DND-41 (cell line): ENCODE measurements around the gene SLC25A39.

Source experiments
- EZH2 ChIP-seq: IDR thresholded peaks from 3 replicates; pipeline ENCODE4 v1.6.1; 2012; ENCODE audit warnings: borderline replicate concordance, low read depth, mild to moderate bottlenecking, moderate library complexity, low read length, inconsistent platforms; ENCODE audit not compliant: severe bottlenecking
- TF ChIP-seq, protein P1 (sequence below): IDR thresholded peaks from 2 replicates; pipeline ENCODE4 v1.5.1; 2012; ENCODE audit warnings: borderline replicate concordance, low read length, moderate library complexity, mild to moderate bottlenecking; ENCODE audit not compliant: poor library complexity, severe bottlenecking; ENCODE audit errors: extremely low read depth

DNA sequence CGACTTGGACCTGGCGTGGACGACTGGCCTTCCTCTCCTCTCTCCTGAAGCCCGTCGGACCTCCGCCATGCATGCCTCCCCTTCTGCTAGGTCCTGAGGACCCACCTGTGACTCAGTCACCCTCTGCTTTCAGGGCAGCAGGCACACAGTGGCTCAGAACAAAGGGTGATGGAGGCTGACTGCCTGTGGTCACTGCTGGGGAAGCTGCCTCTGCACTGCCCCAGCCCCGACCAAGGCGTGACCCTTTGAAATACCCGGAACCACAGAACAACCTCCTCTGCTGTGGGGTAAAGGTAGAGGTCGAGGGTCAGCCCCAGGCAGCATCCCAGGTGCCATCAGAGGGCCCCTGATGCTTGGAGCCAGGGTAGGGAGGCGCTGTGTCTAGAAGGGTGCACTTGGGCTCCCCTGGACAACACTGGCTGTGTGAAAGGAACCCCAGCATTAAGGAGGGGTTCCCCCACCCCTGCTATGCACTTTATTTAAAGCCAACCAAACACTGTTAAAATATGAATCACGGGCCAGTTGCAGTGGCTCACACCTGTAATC is 44.2 kb downstream of the SLC25A39 start:
- TF ChIP-seq, protein P1, sequence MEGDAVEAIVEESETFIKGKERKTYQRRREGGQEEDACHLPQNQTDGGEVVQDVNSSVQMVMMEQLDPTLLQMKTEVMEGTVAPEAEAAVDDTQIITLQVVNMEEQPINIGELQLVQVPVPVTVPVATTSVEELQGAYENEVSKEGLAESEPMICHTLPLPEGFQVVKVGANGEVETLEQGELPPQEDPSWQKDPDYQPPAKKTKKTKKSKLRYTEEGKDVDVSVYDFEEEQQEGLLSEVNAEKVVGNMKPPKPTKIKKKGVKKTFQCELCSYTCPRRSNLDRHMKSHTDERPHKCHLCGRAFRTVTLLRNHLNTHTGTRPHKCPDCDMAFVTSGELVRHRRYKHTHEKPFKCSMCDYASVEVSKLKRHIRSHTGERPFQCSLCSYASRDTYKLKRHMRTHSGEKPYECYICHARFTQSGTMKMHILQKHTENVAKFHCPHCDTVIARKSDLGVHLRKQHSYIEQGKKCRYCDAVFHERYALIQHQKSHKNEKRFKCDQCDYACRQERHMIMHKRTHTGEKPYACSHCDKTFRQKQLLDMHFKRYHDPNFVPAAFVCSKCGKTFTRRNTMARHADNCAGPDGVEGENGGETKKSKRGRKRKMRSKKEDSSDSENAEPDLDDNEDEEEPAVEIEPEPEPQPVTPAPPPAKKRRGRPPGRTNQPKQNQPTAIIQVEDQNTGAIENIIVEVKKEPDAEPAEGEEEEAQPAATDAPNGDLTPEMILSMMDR = no peak
- TF ChIP-seq EZH2 = no peak
